ENCODE results near the gene SMIM33.
"Not testable (repeated sequence)": the region's sequence is repeated elsewhere in the genome, so short reads cannot be mapped to it uniquely, and the experiment has no call there.

The SMIM33 gene

DNA sequence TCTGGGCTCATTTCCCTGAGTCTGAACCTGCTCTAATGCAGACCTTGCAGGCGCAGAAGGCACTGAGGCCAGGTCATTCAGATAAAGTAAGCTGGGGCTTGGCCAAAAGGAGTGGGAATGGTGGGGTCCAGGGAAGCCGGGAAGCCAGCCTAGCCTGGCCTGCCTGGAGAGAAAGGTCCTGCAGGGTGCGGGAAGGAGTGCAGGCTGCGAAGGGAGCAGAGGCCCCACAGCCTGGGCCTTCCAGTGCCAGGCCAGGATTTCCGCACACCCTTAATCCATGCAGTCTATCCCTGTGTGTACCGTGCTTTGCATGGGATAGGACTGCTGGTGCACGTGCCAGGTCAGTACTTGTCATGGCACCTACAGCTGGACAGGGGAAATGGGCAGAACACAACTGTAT lies 15.4 kb downstream of the SMIM33 start:
- no peak for DNase-seq

DNA sequence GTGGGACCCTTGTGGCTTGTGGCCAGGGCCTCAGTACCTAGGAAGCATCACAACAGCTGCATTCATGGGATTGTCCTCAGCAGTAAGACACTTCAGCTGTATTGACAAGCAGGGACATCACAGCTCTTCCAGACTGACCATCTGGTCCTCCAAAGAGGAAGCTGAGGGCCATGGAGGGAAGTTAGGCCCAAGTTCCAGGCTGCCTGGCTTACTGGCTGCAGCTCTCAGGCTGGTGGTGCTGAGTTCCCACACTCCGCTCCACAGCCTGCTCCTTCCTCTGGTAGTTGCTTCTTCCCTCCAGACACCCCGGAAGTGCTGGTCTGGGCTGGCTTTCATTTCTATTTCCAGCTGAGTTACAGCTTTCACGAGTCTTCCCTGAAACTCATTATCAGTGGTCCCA lies 17.5 kb downstream of the SMIM33 start:
- DNase-seq: peak; percentile 19

- peak; percentile 43 for DNase-seq
Measured at GRCh38 chr5:139492700-139493192, 21.9 kb downstream of the SMIM33 start.

DNA sequence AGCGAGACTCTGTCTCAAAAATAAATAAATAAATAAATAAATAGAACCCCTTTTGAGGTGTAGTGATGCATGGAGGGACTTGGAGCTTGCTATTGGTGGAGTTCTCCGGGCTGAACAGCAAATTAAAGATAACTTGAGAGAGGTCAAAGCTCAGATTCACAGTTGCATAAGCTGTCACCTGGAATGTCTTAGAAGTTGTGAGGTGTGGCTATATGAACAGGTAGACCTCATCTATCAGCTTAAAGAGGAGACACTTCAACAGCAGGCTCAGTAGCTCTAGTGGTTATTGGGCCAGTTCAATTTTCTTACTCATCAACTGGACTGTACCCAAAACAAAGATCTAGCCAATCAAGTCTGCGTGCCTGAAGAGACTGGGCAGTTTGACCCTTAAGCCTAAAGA lies 23.5 kb downstream of the SMIM33 start:
- DNase-seq: no peak

- no peak for DNase-seq
Measured at GRCh38 chr5:139494832-139495231, 24.0 kb downstream of the SMIM33 start.

- DNase-seq: peak; percentile 68
Measured at GRCh38 chr5:139495638-139496435, 25.0 kb downstream of the SMIM33 start.

- DNase-seq: peak; percentile 25
Measured at GRCh38 chr5:139501381-139501780, 30.6 kb downstream of the SMIM33 start.

DNA sequence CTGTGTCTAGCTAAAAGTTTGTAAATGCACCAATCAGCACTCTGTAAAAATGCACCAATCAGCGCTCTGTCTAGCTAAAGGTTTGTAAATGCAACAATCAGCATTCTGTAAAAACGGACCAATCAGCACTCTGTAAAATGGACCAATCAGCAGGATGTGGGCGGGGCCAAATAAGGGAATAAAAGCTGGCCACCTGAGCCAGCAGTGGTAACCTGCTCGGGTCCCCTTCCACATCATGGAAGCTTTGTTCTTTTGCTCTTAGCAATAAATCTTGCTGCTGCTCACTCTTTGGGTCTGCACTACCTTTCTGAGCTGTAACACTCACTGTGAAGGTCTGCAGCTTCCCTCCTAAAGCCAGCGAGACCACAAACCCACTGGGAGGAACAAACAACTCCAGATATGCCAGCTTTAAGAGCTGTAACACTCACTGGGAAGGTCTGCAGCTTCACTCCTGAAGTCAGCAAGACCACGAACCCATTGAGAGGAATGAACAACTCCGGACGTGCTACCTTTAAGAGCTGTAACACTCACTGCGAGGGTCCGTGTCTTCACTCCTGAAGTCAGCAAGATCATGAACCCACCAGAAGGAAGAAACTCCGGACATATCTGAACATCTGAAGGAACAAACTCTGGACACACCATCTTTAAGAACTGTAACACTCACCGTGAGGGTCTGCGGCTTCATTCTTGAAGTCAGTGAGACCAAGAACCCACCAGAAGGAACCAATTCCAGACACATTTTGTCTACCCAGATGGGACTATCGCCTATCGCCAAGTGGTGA lies 32.4 kb downstream of the SMIM33 start:
- DNase-seq: not testable (repeated sequence)

DNA sequence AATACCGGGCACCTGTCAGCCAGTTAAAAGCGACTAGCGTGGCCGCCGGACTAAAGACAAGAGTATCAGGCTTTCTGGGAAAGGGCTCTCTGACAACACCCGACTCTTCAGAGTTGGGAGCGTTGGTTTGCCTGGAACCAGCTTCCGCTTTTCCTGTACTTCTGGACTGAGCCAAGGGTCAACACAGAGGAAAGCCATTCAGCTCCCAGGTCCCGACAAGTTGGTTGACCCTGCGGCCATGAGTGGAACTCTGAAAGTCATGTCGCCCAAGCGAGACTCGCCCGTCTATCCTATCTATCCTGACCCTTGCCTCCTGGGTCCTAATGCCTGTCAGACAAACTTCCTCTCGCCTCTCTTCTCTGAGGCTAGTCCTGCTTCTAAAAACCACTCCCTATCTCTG lies 33.1 kb downstream of the SMIM33 start:
- DNase-seq: peak; percentile 41

GRCh38 chr5:139504722-139505121 lies 33.9 kb downstream of the SMIM33 start:
- DNase-seq: not testable (repeated sequence)

DNA sequence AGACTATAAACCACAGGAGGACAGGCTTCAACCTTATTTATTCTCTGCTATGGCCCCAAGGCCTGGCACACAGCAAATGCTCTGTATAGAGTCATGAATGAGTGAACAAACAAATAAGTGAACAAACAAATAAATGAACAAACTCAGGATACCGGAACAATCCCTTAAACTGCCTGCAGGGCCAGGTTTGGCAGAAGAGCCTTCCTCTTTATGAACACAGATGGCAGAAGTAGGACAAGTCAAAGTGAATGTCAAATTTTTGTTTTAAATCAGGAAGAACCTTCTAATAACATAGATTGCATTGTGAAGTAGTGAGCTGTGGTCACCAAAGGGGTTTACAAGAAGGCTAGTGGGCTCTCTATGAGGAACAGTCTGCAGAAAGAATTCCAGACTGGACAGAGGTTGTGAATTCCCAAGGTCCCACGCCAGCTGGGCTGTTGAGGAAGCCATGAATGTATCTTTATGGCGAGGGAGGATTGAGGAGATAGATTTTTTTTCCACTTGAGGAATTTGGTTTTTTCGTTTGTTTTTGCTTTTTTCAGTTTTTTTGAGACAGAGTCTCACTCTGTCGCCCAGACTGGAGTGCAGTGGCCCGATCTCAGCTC lies 42.1 kb downstream of the SMIM33 start:
- no peak for DNase-seq

- DNase-seq: peak; percentile 91
Measured at GRCh38 chr5:139513434-139513833, 42.6 kb downstream of the SMIM33 start.

- no peak for DNase-seq
Measured at GRCh38 chr5:139513852-139514485, 43.2 kb downstream of the SMIM33 start.

- DNase-seq: no peak
Measured at GRCh38 chr5:139514486-139514856, 43.7 kb downstream of the SMIM33 start.

DNA sequence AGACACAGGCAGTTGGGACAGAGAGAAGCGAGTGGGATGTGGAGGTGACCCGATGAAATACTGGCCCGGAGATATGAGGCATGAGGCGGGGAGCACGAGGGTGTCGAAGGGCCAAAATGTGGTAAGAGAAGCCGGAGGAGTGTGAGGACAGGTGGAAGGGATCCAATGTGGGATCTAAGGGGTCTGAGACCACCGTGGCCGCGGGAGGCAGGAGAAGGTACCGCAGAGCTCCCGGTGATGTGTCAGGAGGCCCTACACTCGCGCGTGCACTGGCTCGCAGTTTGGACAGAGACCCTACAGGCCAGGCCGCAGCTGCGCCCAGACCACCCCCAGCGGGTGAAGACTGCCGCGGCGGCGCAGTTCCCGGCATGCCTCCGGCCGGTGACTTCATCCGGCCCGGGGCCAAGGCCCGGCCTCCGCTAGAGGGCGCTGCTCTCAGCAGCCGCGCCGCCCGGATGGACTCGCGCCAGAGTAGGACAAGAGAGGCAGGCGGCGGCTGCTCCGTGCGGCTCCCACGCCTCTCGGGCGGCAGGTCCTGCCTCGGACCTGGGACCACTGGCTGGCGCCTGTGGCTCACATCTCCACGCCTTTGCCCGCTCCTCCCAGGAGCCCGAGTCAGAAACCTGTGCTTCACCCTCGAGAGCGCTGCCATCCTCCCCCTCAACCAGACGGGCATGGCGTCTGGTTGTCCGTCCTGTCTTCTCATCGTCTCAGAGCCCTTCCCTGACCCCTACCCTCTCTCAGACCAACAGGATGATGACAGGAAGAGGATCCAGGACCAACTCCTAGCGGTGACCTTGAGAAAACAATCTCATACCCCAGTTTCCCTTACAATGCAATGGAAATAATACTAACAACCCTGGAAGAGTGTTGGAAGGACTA lies 47.1 kb downstream of the SMIM33 start:
- peak; percentile 95 for DNase-seq

Data from OCI-M1 (cell line).